Ishikawa (cell line): ENCODE results near the gene CLCN1.
A peak's percentile ranks its signal among the peaks of the same experiment; 100 is the strongest.

Experiments
- CEBPB ChIP-seq: IDR thresholded peaks from 2 replicates; pipeline ENCODE4 v1.6.1; 2012
- CREB1 ChIP-seq: IDR thresholded peaks from 2 replicates; pipeline ENCODE4 v1.6.1; 2012; ENCODE audit warnings: low read depth
- EGR1 ChIP-seq: IDR thresholded peaks from 2 replicates; pipeline ENCODE4 v1.6.1; 2012
- EP300 ChIP-seq: IDR thresholded peaks from 2 replicates; pipeline ENCODE4 v1.6.1; 2012; ENCODE audit warnings: borderline replicate concordance
- FOXM1 ChIP-seq: IDR thresholded peaks from 2 replicates; pipeline ENCODE4 v1.6.1; 2012; ENCODE audit warnings: low read depth, borderline replicate concordance
- NFIC ChIP-seq: IDR thresholded peaks from 2 replicates; pipeline ENCODE4 v1.6.1; 2012
- RAD21 ChIP-seq: IDR thresholded peaks from 2 replicates; pipeline ENCODE4 v1.6.1; 2012; ENCODE audit warnings: low read depth
- REST ChIP-seq: IDR thresholded peaks from 2 replicates; pipeline ENCODE4 v1.6.1; 2012; ENCODE audit warnings: low read depth, mild to moderate bottlenecking
- TAF1 ChIP-seq: IDR thresholded peaks from 2 replicates; pipeline ENCODE4 v1.6.1; 2012; ENCODE audit warnings: low read depth, mild to moderate bottlenecking
- TCF12 ChIP-seq: IDR thresholded peaks from 2 replicates; pipeline ENCODE4 v1.6.1; 2012; ENCODE audit warnings: low read depth
- TEAD4 ChIP-seq: IDR thresholded peaks from 2 replicates; pipeline ENCODE4 v1.6.1; 2012
- USF1 ChIP-seq: IDR thresholded peaks from 2 replicates; pipeline ENCODE4 v1.6.1; 2012
- YY1 ChIP-seq: IDR thresholded peaks from 2 replicates; pipeline ENCODE4 v1.6.1; 2012; ENCODE audit warnings: low read depth
- ZBTB7A ChIP-seq: IDR thresholded peaks from 2 replicates; pipeline ENCODE4 v1.6.1; 2012; ENCODE audit warnings: low read depth
- TF ChIP-seq, protein P1 (sequence below): IDR thresholded peaks from 2 replicates; pipeline ENCODE4 v1.6.1; 2012

CLCN1 gene

DNA sequence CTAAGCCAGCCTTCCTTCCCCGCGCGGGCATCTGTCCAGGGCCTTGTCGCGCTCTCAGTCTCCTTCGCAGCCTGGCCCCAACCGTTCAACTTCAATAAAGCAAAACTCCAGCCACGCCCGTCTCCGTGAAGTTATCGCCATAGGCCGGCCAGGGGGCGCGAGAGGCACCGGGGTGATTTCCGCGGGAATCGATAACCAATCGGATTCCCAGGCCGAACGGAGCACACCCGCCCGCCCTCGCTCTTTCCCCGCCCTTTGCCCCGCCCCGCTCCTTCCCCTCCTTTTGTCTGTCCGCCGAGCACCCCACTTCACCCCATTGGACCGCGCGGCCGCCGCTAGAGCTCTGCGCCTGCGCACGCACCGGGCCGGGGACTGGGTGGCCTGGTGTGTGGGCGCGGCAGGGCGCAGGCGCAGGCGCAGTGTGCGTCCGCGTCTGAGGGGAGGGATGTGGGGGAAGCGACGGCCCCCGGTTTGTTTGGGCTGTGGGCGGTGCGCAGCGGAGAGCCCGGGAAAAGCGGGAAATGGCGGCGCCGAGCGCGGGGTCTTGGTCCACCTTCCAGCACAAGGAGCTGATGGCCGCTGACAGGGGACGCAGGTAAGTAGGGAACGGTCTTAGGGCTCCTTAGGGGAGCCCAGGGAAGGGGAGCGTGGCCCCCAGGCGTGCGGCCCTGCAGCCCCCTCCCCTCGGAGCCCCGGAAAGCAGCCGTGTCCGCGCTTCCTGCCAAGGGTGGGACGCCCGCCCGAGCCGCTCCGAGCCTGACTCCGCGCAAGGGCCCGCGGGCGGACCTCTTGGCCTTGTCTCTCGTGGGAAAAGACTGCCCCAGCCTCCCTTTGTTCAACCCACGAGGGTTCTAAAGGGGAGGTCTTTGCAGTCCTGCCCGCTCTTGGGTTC lies 27.7 kb upstream of the CLCN1 start, which contains the start of gene CASP2:
TSS of gene CASP2 (plus strand) at position 417 of the 892 bp plus-strand sequence. CDS start at position 522, 105 bp downstream.
- TF ChIP-seq TEAD4 (peak; percentile 29), CREB1 (peak; percentile 35; the same call in 1 of the 2 replicates), ZBTB7A (peak; percentile 72; the same call in 1 of the 2 replicates), EP300 (no peak), NFIC (no peak), TCF12 (peak; percentile 50; the same call in 1 of the 2 replicates), FOXM1 (no peak), EGR1 (peak; percentile 77), RAD21 (no peak), YY1 (peak; percentile 88), CEBPB (no peak; the same call in 1 of the 2 replicates), REST (no peak), USF1 (no peak), TAF1 (peak; percentile 90)
- TF ChIP-seq, protein P1, sequence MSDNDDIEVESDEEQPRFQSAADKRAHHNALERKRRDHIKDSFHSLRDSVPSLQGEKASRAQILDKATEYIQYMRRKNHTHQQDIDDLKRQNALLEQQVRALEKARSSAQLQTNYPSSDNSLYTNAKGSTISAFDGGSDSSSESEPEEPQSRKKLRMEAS = peak; percentile 98

DNA sequence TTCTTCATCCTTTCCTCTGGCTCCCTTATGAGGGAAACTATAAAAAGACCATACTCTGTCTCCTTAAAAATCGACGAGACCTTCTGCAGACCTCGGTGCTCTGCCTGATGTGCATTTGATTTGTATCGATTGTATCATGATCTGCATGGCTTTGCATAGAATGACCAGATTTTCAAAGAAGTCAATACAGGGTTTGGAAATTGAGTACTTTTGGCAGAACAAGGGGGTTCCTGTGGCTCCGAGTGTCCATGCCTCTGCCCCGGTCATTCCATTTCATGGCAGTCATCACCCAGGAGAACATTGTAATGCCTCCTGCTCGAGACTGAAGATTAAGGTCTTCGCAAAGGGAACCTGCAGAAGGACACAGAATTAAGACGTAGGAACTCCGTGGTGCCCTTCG lies 27.1 kb upstream of the CLCN1 start:
- 0 out of 2 replicates have a peak, but pooled peaks have one; percentile 6 for TF ChIP-seq ZBTB7A
- TF ChIP-seq REST = no peak
- no peak for TF ChIP-seq TCF12
- TF ChIP-seq TAF1 = no peak
- no peak for TF ChIP-seq CREB1

GRCh38 chr7:143289421-143289820 lies 26.5 kb upstream of the CLCN1 start:
- no peak for TF ChIP-seq REST
- TF ChIP-seq EP300 = no peak
- TF ChIP-seq TEAD4 = no peak
- TF ChIP-seq TCF12 = no peak
- TF ChIP-seq EGR1 = no peak
- TF ChIP-seq, protein P1 = no peak
- TF ChIP-seq ZBTB7A = no peak

GRCh38 chr7:143290293-143290692 lies 25.6 kb upstream of the CLCN1 start:
- TF ChIP-seq ZBTB7A (no peak), YY1 (no peak), NFIC (no peak), TEAD4 (no peak), FOXM1 (no peak), REST (no peak), USF1 (no peak), TCF12 (no peak)
